Measurements from ENCODE around the gene HOXA7. TPM values are rescaled to one million over a fixed set of nuclear protein-coding genes. Genes with fewer than 3 reads are reported as not detected.

HOXA7 gene
- total and polyA plus RNA-seq, 2 experiments from 2014 or later, result 6.6 to 15.8 TPM

DNA sequence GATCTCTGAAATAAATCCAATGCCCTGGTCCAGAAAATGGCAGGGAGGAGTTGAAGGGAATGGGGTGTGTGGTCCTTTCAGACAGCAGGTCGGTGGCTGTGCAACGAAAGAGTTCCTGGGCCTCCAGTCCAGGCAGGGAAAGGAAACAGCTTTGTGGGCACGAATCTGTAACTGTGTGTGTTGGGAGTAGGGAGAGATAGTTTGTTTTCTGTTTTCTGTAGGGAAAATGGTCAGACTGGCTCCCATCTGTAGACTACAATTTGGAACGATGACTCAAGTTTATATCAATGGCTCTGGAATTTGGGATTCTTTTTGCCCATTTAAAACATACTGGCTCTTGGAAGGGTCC is 11.4 kb upstream of the HOXA7 start:
- 0 out of 2 replicates have a peak overlapping the region, but pooled peaks have one; percentile 41 for H2AFZ ChIP-seq
- WGBS, 2 experiments (ENCODE audit: low coverage in 1 of 2, low lambda C conversion rate in 2 of 2, missing lambda C conversion rate in 2 of 2), result 0 to 3% methylated on average over 4 of the region's 4 CpGs
- TF ChIP-seq EZH2 (IDR thresholded peaks at IDR 0.05; ENCODE audit: insufficient read depth, poor library complexity, severe bottlenecking) (no peak), EZH2phosphoT487 (IDR thresholded peaks at IDR 0.05; ENCODE audit: insufficient read depth, low read depth) (no peak)
- no peaks in the 10 kb centered on the region for H3K9me3 ChIP-seq (ENCODE audit: low read depth)
- H3K27me3 ChIP-seq (replicated peaks; ENCODE audit: insufficient read depth), result no peaks in the 10 kb centered on the region
- peak; percentile 81 for DNase-seq
- peaks cover 100% of the 10 kb centered on the region for H3K79me2 ChIP-seq (ENCODE audit: insufficient read depth)
- peaks cover 10% of the 10 kb centered on the region; the same call in 1 of the 2 replicates for H3K36me3 ChIP-seq (ENCODE audit: low read depth)
- peak overlapping the region; percentile 98 for H3K9ac ChIP-seq
- H3K9me2 ChIP-seq (ENCODE audit: insufficient read depth), result no peaks in the 10 kb centered on the region
- peak overlapping the region; percentile 83 for H3K4me3 ChIP-seq
- H3K27ac ChIP-seq, result peak overlapping the region; percentile 99
- peaks cover 12% of the 10 kb centered on the region for H3F3A ChIP-seq (ENCODE audit: insufficient read depth)
- peaks cover 7% of the 10 kb centered on the region for H3K4me1 ChIP-seq (ENCODE audit: insufficient read depth)
- no peaks in the 10 kb centered on the region for H4K20me1 ChIP-seq (ENCODE audit: insufficient read depth)
- in situ Hi-C loops (cut with MboI), result loop anchor here (10.0 kb wide), 1 partner anchor 973 kb away; no protein-coding TSS in a partner anchor
- H3K4me2 ChIP-seq (ENCODE audit: unreplicated experiment), result peak overlapping the region; percentile 100

DNA sequence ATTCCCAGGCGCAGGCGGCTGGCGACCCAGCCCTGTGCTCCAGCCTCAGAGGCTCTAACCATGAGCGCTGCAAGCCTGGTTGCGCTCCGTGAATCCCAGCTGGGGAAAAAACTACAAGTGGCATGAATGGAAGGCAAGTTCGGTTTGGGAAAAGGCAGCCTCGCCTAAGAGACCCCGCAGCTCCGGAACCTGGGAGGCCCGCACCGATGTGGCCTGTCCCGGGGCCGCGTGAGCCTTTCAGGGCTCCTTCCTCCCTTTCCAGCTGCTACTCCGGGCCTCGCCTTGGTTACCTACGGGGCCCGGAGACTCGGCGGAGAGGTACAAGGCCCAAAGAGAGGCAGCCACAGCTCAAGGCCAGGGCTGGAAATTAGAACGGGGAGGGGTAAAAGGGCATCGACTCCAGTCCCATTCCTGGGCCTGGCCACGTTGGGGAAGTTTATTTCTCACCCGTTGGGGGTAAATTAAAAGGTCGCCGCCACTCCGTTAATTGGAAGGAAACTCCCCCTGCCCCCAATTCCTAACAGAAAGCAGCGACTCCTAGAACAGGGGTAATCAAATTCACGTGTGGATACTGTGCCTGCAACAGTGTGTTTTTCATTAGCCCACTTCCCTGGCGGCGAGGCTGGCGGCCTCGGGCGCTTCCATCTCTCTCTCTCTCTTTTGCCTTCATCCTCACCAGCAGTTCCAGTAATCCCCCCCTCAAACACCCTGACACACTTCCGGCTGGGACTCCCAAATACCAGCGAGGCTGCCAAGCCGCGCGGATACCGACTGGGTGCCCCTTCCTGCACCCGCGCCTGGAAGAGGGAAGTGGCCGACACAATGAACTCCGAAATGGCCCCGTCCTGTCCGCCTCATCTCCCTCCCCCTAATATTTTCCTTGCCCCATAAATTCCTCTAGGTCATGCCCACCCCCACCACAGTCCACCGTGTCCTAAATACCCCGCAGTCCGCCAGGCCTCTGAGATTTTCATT is 10.3 kb upstream of the HOXA7 start:
- Histone ChIP-seq H3K9me2 (ENCODE audit: insufficient read depth) (no peaks in the 10 kb centered on the region), H3F3A (ENCODE audit: insufficient read depth) (peaks cover 19% of the 10 kb centered on the region), H3K4me2 (ENCODE audit: unreplicated experiment) (peak overlapping the region; percentile 100), H4K20me1 (ENCODE audit: insufficient read depth) (no peaks in the 10 kb centered on the region), H3K36me3 (ENCODE audit: low read depth) (peaks cover 14% of the 10 kb centered on the region; the same call in 1 of the 2 replicates), H3K9ac (peak overlapping the region; percentile 98), H3K9me3 (ENCODE audit: low read depth) (no peaks in the 10 kb centered on the region), H3K4me1 (ENCODE audit: insufficient read depth) (peaks cover 7% of the 10 kb centered on the region), H2AFZ (peak overlapping the region; percentile 44), H3K79me2 (ENCODE audit: insufficient read depth) (peaks cover 100% of the 10 kb centered on the region), H3K4me3 (peak overlapping the region; percentile 83), H3K27me3 (replicated peaks; ENCODE audit: insufficient read depth) (no peaks in the 10 kb centered on the region), H3K27ac (peak overlapping the region; percentile 99)
- in situ Hi-C loops (cut with MboI), result loop anchor here (10.0 kb wide), 1 partner anchor 972 kb away; no protein-coding TSS in a partner anchor
- peak; percentile 73 for DNase-seq
- TF ChIP-seq EZH2phosphoT487 (IDR thresholded peaks at IDR 0.05; ENCODE audit: insufficient read depth, low read depth) (no peak), EZH2 (IDR thresholded peaks at IDR 0.05; ENCODE audit: insufficient read depth, poor library complexity, severe bottlenecking) (no peak)
- WGBS, 2 experiments (ENCODE audit: low coverage in 1 of 2, low lambda C conversion rate in 2 of 2, missing lambda C conversion rate in 2 of 2), result 1% methylated on average over 49 to 50 of the region's 50 CpGs

DNA sequence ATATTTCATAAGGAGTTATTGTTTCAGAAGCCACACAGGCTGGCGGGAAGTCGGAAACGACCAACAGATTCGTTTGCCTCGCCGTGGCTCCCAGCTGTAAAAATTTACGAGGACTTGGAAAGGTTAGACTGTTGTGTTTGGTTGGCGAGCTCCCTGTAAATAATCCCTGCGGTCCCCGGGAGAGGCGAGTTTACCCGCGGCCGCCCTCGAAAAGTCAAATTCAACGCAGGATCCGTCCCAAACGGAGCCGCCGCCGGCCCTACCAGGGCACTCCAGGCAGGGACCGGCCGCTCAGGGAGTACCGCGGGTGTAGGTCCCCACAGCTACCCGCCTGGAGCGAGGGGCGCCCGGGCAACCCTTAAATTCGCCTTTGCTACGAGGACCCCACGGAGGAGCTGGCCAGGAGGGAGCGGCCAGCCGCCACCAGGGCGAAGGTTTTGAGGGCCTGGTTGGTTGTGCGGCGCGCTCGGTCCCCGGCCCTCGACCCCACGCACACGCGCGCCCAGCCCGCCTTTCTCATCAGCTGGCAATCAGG is 9.6 kb upstream of the HOXA7 start:
- Histone ChIP-seq H3K9ac (peak overlapping the region; percentile 98), H3K27ac (peak overlapping the region; percentile 99), H3K36me3 (ENCODE audit: low read depth) (peaks cover 14% of the 10 kb centered on the region; the same call in 1 of the 2 replicates), H3F3A (ENCODE audit: insufficient read depth) (peaks cover 19% of the 10 kb centered on the region), H4K20me1 (ENCODE audit: insufficient read depth) (no peaks in the 10 kb centered on the region), H3K9me2 (ENCODE audit: insufficient read depth) (no peaks in the 10 kb centered on the region), H2AFZ (peak overlapping the region; percentile 75), H3K79me2 (ENCODE audit: insufficient read depth) (peaks cover 99% of the 10 kb centered on the region), H3K4me2 (ENCODE audit: unreplicated experiment) (peak overlapping the region; percentile 100), H3K4me1 (ENCODE audit: insufficient read depth) (peaks cover 7% of the 10 kb centered on the region), H3K4me3 (peak overlapping the region; percentile 83), H3K9me3 (ENCODE audit: low read depth) (no peaks in the 10 kb centered on the region), H3K27me3 (replicated peaks; ENCODE audit: insufficient read depth) (no peaks in the 10 kb centered on the region)
- peak; percentile 65 for DNase-seq
- WGBS, 2 experiments (ENCODE audit: low coverage in 1 of 2, low lambda C conversion rate in 2 of 2, missing lambda C conversion rate in 2 of 2), result 0 to 1% methylated on average over 30 to 45 of the region's 46 CpGs
- TF ChIP-seq EZH2 (IDR thresholded peaks at IDR 0.05; ENCODE audit: insufficient read depth, poor library complexity, severe bottlenecking), result no peak
- TF ChIP-seq EZH2phosphoT487 (IDR thresholded peaks at IDR 0.05; ENCODE audit: insufficient read depth, low read depth), result no peak
- in situ Hi-C loops (cut with MboI), result loop anchor here (10.0 kb wide), 1 partner anchor 971 kb away; no protein-coding TSS in a partner anchor
